GM06990 (cell line): ENCODE data around the gene NDUFS8.

ENCODE experiments used
- DNase-seq: peaks from one replicate; pipeline ENCODE4 v3.0.0-alpha.2; 2011; ENCODE audit not compliant: insufficient read length; ENCODE audit errors: extremely low read depth
- H3K27me3 ChIP-seq: replicated peaks from 2 replicates; pipeline ENCODE4 v1.6.0; 2011; ENCODE audit warnings: low read length; ENCODE audit not compliant: control insufficient read depth, insufficient read depth
- H3K36me3 ChIP-seq: 2 replicates; pipeline ENCODE4 v1.5.1; 2011; ENCODE audit warnings: low read length; ENCODE audit not compliant: control insufficient read depth, insufficient read depth
- H3K4me3 ChIP-seq: replicated peaks from 2 replicates; pipeline ENCODE4 v1.5.1; 2011; ENCODE audit warnings: low read depth, mild to moderate bottlenecking, control low read depth, low read length
- TF ChIP-seq, protein P1 (sequence below): IDR thresholded peaks from 2 replicates; pipeline ENCODE4 v1.5.1; 2011; ENCODE audit warnings: low read length, control low read depth, mild to moderate bottlenecking, inconsistent platforms; ENCODE audit not compliant: insufficient read depth, poor library complexity, severe bottlenecking

NDUFS8 gene

GRCh38 chr11:68077617-68078582, 47.4 kb downstream of the NDUFS8 start:
- H3K4me3 ChIP-seq: no peak overlapping the region
- no peak for DNase-seq
- peaks cover 17% of the 10 kb centered on the region for H3K36me3 ChIP-seq
- TF ChIP-seq, protein P1, sequence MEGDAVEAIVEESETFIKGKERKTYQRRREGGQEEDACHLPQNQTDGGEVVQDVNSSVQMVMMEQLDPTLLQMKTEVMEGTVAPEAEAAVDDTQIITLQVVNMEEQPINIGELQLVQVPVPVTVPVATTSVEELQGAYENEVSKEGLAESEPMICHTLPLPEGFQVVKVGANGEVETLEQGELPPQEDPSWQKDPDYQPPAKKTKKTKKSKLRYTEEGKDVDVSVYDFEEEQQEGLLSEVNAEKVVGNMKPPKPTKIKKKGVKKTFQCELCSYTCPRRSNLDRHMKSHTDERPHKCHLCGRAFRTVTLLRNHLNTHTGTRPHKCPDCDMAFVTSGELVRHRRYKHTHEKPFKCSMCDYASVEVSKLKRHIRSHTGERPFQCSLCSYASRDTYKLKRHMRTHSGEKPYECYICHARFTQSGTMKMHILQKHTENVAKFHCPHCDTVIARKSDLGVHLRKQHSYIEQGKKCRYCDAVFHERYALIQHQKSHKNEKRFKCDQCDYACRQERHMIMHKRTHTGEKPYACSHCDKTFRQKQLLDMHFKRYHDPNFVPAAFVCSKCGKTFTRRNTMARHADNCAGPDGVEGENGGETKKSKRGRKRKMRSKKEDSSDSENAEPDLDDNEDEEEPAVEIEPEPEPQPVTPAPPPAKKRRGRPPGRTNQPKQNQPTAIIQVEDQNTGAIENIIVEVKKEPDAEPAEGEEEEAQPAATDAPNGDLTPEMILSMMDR: no peak
- no peaks in the 10 kb centered on the region for H3K27me3 ChIP-seq

DNA sequence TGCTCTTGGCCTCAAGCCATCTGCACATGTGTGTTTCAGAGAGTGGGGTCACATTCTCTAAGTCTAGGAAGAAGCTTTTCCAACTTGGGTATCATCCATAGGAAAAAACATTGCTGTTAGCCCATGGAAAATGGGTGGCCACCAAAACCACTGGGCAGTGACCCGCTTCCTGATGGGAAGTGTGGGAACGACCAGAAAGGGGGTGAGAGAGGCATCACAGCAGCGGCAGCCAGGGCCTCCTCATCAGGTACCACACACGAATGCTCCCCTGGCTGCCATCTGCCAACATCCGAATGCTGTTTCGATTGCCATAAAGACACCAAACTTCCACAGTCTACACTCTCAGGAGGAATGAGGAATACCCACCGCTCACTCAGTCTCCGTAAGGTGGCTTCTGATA, 50.4 kb downstream of the NDUFS8 start:
- H3K27me3 ChIP-seq: no peaks in the 10 kb centered on the region
- H3K4me3 ChIP-seq: no peak overlapping the region
- no peak for DNase-seq
- H3K36me3 ChIP-seq: peaks cover 14% of the 10 kb centered on the region
- TF ChIP-seq, protein P1: no peak

GRCh38 chr11:68081691-68082090, 51.2 kb downstream of the NDUFS8 start:
- no peak overlapping the region for H3K4me3 ChIP-seq
- no peaks in the 10 kb centered on the region for H3K27me3 ChIP-seq
- TF ChIP-seq, protein P1: no peak
- peaks cover 14% of the 10 kb centered on the region for H3K36me3 ChIP-seq
- no peak for DNase-seq

- TF ChIP-seq, protein P1: no peak
- DNase-seq: no peak
- no peaks in the 10 kb centered on the region for H3K27me3 ChIP-seq
- H3K4me3 ChIP-seq: no peak overlapping the region
- peaks cover 14% of the 10 kb centered on the region for H3K36me3 ChIP-seq
Observed at GRCh38 chr11:68082481-68082880, 52.0 kb downstream of the NDUFS8 start.

DNA sequence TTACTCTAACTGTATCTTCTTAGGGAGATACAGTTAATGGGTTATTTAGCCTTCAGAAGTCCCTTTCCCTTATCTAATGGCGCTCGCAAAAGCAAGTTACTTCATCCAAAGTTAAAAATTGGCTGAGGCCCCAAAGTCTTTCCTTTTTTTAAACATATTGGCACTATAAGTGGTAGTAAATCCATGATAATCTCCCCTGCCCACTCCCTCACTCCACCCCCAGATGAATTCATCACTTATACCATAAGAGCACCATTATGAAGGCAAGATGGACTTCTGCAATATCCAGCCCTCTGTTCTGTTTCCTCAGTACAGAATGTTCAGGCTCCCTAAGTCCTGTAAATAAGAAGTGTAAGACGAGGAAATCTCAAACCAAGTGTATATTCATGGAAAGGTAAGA, 53.0 kb downstream of the NDUFS8 start:
- no peak for DNase-seq
- no peak overlapping the region for H3K4me3 ChIP-seq
- H3K36me3 ChIP-seq: peaks cover 12% of the 10 kb centered on the region
- no peaks in the 10 kb centered on the region for H3K27me3 ChIP-seq
- TF ChIP-seq, protein P1: no peak
